ENCODE data around the gene TCEAL1.
"Not testable (repeated sequence)": the region's sequence is repeated elsewhere in the genome, so short reads cannot be mapped to it uniquely, and the experiment has no call there.

The TCEAL1 gene, protein sequence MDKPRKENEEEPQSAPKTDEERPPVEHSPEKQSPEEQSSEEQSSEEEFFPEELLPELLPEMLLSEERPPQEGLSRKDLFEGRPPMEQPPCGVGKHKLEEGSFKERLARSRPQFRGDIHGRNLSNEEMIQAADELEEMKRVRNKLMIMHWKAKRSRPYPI

DNA sequence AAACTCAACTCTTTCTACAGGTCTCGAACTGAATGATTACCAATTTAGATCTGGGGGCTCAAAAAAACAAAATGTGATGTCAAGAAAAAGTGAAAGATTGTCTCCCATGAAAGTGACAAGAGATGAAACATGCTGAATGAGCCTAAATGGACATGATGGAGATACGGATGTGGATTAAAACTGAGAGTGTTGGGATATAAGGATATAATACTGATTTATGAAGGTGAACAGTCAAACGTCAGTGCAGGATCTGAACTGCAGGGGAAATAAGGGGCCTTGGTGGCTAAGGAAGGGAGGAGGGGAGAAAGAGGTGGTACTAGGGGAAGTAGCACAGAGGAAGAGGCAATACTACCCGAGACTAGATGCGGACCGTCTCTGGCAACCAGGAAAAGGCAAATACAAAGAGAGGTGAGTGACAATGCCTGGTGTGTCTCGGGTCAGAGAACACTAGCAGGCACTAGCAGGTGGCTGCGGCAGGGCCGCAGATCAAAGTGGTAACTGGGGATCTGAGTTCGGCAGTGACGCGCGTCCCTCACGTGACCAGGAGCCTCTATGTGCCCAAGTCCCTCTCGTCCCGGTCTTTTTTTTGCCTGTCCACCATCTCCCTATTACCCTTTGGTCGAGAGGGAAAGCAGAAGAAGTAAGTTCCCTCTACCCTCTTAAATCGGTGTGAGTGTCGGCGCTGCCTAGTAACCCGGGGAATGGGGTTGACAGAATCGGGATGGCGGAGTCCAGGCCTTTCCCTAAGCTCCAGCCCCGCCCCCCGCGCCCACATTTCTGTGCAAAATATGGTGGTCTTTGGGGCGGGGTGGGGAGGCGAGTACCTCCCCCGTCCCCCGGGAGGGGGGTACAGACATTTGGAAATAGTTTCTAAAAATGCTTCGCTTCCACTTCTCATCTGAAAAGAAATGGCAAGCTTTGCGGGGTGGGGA lies at the start of gene TCEAL1:
TCEAL1 (plus strand) TSS at position 590 of the 932 bp plus-strand sequence. CDS start 942 bp downstream, outside the sequence.
- DNase-seq, result no peak

DNA sequence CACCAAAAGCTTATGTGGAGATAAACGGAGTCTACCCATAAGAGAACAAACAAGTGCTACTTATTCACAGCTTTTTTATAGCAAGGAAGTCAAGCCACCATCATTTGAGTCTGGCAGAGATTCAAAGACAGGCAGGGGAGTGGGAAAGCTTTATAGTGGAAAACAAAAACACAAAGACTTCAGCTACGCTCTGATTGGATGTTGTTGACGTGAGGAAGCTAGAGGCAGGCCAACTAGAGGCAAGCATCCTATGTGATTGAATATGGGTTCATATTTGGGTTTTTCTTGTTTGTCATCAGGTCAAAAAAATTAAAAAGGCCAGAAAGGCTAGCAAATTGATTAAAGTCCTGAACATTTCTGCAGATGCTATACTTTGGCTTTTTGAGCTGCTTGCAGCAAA lies 44.2 kb upstream of the TCEAL1 start:
- DNase-seq, result no peak

DNA sequence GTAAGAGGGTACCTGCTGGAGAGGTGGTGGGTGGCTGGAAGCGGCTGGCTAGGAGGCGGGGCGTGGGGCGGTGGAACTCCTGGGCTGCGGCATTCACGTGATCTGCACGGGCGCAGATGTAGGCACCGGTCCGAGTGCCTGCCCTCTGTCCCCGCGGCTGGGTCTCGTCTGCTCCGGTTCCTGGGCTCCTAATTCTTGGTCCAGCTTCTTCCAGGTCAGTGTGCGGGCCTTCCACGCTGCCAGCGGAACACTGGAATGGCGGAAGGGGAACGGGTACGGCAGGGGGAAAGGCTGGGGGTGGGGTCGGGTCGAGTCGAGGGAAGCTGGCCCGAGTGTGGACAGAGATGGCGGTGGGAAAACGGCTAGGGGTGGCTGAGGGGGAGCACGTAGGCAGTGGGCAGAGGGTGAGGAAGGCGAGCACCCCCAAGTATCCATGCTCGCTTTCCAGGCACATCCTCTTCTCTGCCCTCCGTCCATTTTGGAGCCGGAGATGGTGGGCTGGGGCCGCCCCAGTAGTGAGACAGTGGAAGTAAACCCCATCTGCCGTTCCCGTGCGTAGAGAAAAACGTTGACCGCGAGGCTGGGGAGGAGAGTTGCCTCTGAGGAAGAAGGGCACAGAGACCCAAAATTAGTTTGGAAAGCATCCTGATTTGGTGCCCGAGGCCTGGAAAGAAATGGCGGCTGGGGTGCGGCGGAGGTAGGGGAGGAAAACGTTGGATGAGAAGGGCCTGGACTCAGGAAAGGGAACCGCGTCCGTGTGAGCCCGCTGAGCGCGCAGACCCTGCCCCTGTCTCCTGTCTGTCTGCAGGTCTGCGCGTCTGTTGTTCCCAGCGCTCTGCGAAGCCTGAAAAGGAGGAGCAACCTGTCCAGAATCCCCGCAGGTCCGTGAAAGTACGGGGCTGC lies 43.1 kb upstream of the TCEAL1 start, which contains the start of gene TCEAL4:
TCEAL4 (plus strand) TSS at position 105 of the 903 bp plus-strand sequence. CDS start 1,161 bp downstream, outside the sequence.
- no peak for DNase-seq

DNA sequence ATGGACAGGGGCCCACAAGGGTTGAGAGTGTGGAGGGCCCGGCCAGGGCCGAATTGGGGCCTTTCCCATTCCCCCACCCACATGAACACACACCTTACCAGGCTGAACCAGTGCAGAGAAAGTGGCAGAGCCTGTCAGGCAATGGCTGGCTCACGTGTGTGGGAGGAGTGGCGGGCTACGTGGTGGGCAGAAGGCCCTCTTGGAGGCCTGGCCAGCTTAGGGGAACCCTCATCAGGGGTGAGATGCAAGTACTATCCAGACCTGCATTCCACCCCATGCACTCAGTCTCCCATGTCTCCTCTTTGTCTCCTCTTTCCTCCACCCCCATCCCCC lies 42.5 kb upstream of the TCEAL1 start:
- DNase-seq, result no peak

DNA sequence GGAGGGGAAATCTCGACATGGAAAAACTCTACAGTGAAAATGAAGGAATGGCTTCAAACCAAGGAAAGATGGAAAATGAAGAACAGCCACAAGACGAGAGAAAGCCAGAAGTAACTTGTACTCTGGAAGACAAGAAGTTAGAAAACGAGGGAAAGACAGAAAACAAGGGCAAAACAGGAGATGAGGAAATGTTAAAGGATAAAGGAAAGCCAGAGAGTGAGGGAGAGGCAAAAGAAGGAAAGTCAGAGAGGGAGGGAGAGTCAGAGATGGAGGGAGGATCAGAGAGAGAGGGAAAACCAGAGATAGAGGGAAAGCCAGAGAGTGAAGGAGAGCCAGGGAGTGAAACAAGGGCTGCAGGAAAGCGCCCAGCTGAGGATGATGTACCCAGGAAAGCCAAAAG lies 42.1 kb upstream of the TCEAL1 start:
- no peak for DNase-seq

DNA sequence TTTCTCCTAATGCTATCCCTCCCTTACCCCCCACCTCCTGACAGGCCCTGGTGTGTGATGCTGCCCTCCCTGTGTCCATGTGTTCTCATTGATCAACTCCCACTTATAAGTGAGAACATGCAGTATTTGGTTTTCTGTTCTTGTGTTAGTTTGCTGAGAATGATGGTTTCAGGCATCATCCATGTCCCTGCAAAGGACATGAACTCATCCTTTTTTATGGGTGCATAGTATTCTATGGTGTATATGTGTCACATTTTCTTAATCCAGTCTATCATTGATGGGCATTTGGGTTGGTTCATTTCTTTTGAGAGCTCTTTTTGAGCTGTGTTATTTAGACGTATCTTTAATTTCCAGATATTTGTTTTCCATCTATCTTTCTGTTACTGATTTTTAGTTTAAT lies 36.5 kb upstream of the TCEAL1 start:
- not testable (repeated sequence) for DNase-seq

DNA sequence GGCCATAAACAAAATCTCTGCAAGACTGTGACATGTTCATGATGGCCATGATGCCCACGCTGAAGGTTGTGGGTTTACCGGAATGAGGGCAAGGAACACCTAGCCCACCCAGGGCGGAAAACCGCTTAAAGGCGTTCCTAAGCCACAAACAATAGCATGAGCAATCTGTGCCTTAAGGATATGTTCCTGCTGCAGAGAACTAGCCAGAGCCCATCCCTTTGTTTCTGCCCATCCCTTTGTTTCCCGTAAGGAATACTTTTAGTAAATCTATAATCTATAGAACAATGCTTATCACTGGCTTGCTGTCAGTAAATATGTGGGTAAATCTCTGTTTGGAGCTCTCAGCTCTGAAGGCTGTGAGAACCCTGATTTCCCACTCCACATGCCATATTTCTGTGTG lies 33.6 kb upstream of the TCEAL1 start:
- not testable (repeated sequence) for DNase-seq

DNA sequence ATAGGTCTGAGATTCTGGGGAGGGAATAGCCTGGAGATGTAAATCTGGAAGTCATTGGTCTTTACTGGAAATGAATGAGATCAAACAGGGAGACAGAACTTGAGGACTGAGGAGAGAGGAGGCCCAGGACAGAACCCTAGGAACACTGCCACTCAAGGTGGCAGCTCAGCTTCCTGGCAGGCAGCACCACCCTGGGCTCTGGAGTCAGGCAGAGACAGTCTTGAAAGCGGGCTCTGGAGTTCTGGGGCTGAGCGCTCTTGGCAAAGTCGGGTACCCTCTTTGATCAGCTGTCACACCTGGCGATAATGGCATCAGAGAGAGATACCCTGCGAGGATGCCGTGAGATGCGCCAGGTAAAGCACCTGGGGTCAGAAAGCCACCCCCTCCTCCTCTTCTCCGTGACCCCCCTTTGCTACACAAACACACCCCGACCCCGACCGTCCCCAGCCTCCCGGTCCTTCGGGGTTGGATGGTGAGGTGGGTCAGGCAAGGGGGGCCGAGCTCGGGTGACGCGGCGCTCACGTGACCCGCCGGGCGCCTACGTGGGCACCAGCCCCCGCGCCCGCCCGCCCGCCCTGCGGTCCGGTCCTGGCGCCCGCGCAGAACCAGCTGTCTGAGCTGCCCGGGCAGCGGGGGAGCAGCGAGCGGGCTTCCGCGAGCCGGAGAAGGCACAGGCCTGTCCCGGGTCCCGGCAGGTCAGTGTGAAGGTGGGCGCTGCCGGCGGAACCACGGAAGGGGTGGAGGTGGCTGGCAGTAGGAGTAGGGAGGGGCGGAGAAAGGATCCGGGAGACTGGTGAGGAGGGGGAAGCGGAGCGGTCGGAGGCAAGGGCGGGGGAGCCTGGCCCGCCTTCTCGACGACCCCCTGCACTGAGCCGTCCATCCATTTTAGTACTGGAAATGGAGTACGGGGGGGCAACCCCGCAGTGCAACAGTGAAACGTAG lies 21.1 kb upstream of the TCEAL1 start, which contains the start of gene TCEAL3:
TCEAL3 (plus strand) TSS at position 600 of the 942 bp plus-strand sequence. CDS start 1,102 bp downstream, outside the sequence.
- DNase-seq, result no peak

DNA sequence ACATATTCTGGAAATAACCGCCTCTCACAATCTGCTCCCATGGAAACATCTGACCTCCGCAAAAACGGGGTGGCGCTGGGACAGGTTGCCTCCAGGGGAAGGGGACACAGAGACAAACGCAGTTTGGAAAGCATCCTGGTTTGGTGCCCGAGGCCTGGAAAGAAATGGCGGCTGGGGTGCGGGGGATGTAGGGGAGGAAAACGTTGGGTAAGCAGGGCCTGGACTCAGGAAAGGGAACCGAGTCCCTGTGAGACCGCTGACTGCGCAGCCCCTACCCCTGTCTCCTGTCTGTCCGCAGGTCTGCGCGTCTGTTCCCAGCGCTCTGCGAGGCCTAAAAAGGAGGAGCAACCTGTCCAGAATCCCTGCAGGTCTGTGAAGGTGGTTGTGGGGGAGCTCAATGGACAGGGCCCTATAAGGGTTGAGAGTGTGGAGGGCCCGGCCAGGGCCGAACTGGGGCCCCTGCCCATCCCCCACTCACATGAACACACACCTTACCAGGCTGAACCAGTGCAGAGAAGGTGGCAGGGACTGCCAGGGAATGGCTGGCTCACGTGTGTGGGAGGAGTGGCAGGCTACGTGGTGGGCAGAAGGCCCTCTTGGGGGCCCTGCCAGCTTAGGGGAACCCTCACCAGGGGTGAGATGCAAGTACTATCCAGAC lies 20.3 kb upstream of the TCEAL1 start:
- no peak for DNase-seq

DNA sequence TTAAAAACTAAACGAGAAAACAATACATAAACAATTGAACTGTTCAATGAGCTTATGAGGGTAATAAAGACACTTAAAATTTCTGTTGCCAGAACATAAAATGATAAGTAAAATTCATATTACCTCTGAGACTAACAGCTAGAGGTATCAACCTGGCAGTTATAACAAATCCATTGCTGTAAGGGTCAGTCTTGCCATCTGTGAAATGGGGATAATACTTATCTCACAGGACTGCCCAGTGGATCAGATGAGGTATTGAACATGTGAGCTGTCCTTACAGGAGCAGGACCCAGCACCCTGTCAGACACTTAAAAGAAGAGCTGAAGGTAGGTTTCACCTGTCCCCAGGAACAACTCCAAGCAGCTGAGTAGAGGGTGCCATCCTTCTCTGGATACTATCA lies 18.5 kb upstream of the TCEAL1 start:
- no peak for DNase-seq

DNA sequence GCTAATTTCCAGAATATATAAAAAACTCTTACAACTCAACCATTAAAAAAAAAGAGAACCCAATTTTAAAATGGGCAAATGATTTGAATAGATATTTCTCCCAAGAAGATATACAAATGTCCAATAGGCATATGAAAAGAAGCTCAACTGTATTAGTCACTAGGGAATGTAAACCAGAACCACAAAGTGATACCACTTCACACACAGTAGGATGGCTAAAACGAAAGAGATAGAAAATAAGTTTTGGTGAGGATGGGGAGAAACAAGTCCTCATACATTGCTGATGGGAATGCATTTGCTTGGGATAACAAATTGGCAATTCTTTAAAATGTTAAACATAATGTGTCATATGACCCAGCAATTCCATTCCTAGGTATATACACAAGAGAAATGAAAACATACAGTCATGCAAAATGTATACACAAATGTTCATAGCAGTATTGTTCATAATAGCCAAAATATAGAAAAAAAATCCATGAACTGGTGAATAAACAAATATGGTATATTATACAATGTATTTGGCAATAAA lies 15.3 kb upstream of the TCEAL1 start:
- DNase-seq, result no peak

DNA sequence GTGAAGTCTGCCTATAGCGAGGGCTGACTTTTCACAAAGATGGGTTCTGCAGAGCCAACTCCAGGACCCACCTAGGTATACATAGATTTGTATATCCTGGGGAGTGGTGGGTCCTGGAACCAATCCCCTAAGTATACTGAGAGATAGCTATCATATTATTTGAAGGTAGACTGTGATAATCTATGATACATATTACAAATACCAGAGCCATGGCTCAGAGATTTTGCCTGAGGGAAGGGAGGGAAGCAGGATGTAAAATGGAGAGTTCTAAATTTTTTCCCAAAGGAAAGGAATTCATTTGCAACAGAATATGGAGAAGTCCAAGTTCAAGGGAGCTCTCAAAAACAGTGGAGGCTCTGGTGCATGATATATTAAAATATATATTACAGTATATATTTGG lies 13.8 kb upstream of the TCEAL1 start:
- no peak for DNase-seq

DNA sequence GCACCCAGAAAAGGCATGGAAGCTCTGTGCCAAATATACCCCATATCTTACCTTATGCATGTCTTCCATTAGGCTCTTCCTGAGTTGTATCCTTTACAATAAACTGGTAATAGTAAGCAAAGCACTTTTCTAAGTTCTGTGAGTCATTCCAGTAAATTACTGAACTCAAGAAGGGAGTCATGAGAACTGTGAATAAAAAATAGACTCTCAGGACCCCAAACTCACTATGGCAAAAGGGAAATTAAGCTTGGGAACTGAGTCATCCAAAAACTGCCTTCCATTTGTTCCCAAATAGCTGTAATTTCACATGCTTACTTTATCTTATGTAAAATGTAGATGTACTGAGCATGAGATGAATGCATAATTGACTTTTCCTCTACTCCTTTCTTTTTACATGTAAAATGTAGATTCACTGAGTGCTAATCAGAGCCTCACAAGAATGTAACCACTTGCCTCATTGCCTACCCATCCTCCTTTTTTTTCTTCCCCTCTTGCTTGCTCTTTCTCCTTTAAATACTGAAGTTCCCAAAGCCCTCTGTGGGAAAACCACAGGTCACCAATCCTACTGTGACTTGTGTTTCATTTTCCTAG lies 12.9 kb upstream of the TCEAL1 start:
- no peak for DNase-seq

DNA sequence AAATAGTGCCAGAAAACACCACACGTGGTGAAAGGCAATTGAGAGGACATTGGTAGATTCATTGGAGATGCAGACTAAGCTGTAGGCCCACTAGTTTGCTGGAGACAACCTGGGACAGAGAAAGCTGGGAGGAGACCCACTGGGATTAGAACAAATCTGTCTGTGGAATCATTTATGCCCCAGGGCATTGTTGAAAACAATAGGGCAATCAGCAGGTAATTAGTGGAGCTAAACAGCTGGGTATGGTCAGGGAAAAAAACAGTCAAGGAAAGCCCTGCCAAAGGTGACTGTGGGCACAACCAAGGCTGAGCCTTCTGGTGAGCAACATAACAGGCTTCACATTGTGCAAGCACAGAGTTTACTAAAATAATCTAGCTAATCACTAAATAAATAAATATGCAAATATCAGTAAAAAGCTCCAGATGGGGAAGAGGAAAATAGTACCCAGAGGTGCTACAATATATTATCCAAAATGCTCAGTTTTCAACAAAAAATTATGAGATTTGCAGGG lies 12.0 kb upstream of the TCEAL1 start:
- DNase-seq, result no peak

DNA sequence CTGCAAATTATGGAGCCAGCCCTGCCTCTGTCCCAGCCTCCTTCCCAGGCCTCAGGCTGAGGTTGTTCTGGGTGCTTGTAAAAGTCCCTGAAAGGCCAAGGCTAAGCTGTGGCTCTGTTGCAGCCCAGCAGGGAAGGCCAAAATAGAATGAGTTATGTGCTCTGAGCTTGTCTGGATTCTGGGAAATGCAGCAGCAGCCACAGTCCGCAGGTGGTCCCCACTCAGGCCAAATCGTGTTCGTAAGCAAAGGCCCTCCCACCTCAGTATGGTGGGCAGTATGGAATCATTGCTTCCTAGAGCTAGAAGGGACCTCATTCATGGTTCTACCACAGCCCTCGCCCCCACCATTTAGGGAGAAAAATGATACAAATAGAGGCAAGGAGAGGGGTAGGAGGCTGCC lies 4.7 kb upstream of the TCEAL1 start:
- DNase-seq, result no peak

DNA sequence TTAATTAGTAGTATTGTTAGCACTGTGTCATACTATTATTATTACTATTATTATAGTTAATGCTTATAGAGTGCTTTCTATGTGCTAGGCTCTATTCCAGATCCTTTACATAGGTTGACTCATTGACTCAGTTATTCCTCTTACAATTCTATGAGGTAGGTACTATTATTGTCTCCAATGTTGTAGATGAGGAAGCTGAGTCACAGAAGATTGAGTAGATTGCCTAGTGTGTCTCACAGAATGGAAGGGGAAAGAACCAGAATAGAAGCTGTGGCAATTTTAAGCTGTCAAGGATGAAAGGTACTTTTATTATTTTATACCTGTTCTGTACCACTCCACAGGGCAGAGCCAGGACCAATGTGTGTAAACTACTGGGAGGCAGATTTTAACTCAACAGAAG lies 1.9 kb upstream of the TCEAL1 start:
- no peak for DNase-seq

DNA sequence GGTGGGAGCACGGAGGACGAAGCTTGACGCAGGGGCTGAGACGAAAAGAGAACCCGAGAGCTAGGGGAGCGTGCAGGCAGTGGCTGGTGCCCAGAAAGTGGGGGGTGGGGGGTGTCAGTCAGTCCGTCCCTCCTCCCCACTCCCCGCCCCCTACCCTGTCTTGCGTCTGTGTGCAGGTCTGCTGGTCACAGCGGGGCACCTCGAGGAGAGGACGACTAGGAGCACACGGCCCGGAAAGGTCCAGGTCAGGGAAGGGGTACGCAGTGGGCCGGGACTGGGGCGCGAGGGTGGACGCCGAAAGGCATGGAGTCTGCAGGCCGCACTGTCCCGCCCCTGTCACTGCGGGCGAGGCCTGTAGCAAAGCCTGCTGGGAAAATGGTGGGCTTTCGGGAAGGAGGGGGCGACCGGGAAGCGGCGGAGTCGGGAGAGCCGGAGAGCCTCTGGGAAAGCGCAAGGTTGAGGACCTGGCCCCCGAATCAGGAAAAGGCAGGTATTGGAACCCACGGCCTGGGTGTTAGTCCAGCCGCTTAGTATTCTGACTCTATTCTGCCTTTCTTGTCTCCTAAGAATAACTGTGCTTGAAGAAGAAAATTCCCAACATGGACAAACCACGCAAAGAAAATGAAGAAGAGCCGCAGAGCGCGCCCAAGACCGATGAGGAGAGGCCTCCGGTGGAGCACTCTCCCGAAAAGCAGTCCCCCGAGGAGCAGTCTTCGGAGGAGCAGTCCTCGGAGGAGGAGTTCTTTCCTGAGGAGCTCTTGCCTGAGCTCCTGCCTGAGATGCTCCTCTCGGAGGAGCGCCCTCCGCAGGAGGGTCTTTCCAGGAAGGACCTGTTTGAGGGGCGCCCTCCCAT lies 769 bp downstream of the TCEAL1 start:
- peak; percentile 6 for DNase-seq

DNA sequence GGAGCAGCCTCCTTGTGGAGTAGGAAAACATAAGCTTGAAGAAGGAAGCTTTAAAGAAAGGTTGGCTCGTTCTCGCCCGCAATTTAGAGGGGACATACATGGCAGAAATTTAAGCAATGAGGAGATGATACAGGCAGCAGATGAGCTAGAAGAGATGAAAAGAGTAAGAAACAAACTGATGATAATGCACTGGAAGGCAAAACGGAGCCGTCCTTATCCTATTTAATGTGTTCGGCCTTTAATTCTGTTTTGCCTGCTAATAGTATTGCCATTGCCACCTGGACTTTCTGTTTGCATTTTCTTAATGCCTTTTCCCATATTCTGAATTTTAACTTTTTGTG lies 1.4 kb downstream of the TCEAL1 start:
- DNase-seq, result peak; percentile 21

DNA sequence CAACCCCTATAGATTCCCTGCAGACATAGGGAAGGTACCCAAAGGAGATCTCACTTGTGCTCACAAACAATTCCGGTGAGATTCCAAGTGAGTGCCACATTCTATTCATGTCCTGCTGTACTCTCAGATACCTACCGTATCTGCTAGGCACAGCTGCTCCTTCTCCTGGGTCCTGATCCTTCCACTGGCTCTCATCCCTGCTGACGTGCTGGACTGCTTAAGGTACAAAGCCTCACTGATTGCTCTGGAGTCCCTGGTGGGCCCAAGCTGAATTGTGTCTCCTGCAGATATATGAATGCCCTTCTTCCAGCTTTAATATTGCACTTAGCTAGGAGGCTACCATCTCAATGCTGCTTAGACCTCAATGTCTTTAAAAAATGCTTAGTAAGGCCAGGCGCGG lies 2.4 kb downstream of the TCEAL1 start:
- no peak for DNase-seq

DNA sequence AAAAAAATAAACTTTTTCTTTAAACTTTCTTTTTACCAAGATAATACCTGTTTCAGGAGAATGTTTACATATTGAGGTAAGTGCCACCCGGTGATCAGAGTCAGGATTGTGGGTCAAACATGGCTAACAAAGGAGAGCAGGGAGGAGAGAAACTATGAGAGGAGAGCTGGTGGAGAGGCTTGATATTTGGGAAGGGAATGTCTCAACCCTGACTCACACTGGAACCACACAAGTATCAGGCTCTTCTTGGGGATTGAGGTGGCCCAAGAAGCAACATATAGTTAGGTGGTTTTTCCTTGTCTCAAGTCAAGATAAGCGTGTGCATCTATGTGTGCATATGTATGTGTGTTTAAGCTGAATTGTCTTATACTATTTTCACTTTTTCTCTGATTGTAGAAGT lies 6.7 kb downstream of the TCEAL1 start:
- DNase-seq, result no peak

All from kidney glomerular epithelial cell (primary cell).